ENCODE measurements around the gene SEC24D. TPM values are rescaled to one million over a fixed set of nuclear protein-coding genes. Genes with fewer than 3 reads are reported as not detected.

Gene SEC24D
- total RNA-seq, 1 donor from 2014 or later: 26.0 TPM

DNA sequence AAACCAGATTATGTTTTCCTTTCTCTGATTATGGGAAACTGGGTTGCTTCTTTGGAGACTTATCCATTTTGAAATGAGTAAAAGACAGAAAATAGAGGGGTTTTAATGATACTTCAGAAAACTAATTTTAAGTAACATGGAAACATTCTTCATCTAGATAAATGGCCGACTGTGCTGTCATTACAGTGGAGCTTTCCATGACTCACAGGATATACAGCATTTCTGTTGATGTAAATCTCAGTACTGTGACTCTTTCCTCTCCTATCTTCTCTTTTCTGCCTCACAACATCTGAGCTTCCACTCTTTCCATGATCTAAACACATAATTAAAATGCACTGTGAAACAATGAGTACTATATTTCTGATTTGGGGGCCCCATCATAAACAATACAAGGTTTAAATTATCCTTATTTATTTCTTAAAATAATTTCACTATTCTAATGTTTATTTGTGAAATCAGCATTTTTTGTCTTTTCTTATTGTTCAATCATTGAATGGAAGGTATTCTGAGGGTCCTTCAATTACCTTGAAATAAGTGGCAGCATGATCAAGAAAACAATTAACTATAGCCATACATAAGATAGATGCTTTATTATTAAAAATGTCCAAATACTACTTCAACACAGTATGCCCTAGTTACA lies 19.3 kb downstream of the SEC24D start:
- no peak for TF ChIP-seq CTCF (IDR thresholded peaks at IDR 0.05; ENCODE audit: partially characterized antibody, unreplicated experiment)
- Mint-ChIP-seq H3K9me3 (ENCODE audit: unreplicated experiment) (no peaks in the 10 kb centered on the region), H3K27me3 (ENCODE audit: unreplicated experiment) (no peaks in the 10 kb centered on the region), H3K4me1 (ENCODE audit: low read depth, unreplicated experiment) (peaks cover 39% of the 10 kb centered on the region), H3K36me3 (ENCODE audit: unreplicated experiment) (no peaks in the 10 kb centered on the region), H3K4me3 (ENCODE audit: unreplicated experiment) (no peak overlapping the region), H3K27ac (ENCODE audit: unreplicated experiment) (peak overlapping the region; percentile 86)
- DNase-seq: no peak

- TF ChIP-seq CTCF (IDR thresholded peaks at IDR 0.05; ENCODE audit: partially characterized antibody, unreplicated experiment): no peak
- peak overlapping the region; percentile 74 for H3K4me3 Mint-ChIP-seq (ENCODE audit: unreplicated experiment)
- peaks cover 46% of the 10 kb centered on the region for H3K4me1 Mint-ChIP-seq (ENCODE audit: low read depth, unreplicated experiment)
- H3K9me3 Mint-ChIP-seq (ENCODE audit: unreplicated experiment): no peaks in the 10 kb centered on the region
- peak; percentile 54 for DNase-seq
- no peaks in the 10 kb centered on the region for H3K36me3 Mint-ChIP-seq (ENCODE audit: unreplicated experiment)
- peak overlapping the region; percentile 94 for H3K27ac Mint-ChIP-seq (ENCODE audit: unreplicated experiment)
- H3K27me3 Mint-ChIP-seq (ENCODE audit: unreplicated experiment): no peaks in the 10 kb centered on the region
These were observed 21.0 kb downstream of the SEC24D start for GRCh38 chr4:118814891-118815290.

DNA sequence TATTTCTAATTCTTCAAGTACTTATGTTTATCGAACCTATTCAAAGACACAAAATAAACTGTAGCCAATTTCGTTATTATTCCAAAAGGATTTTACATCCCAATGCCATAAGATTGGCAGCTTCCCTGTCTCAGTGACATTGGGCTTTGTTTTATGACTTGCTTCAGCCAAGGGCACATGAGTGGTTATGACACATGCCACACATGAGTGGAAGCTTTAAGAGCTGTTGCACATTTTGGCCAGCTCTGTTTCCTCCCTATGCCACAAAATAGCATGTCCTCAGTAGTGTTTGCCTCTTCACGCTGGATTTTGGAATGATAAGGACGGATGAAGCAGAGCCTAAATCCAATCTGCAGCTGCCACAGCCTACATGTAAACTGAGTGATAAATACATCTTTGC lies 21.9 kb downstream of the SEC24D start:
- peaks cover 2% of the 10 kb centered on the region for H3K9me3 Mint-ChIP-seq (ENCODE audit: unreplicated experiment)
- H3K27me3 Mint-ChIP-seq (ENCODE audit: unreplicated experiment): no peaks in the 10 kb centered on the region
- H3K36me3 Mint-ChIP-seq (ENCODE audit: unreplicated experiment): no peaks in the 10 kb centered on the region
- H3K4me1 Mint-ChIP-seq (ENCODE audit: low read depth, unreplicated experiment): peaks cover 50% of the 10 kb centered on the region
- peak overlapping the region; percentile 94 for H3K27ac Mint-ChIP-seq (ENCODE audit: unreplicated experiment)
- no peak for TF ChIP-seq CTCF (IDR thresholded peaks at IDR 0.05; ENCODE audit: partially characterized antibody, unreplicated experiment)
- DNase-seq: no peak
- no peak overlapping the region for H3K4me3 Mint-ChIP-seq (ENCODE audit: unreplicated experiment)

DNA sequence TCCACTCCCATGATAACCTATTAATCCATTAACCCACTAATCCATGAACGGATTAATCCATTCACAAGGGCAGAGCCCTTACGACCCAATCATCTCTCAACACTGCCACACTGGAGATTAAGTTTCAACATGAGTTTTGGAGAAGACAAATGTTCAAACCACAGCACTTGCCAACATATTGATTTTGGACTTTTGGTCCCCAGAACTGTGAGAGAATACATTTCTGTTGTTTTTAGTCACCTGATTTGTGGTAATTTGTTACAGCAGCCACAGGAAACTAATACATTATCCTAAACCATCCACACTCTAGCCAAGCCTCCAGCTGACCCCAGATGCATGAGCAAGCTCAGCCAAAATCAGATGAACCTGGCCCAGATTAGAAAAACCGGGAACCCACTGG lies 22.4 kb downstream of the SEC24D start:
- no peaks in the 10 kb centered on the region for H3K27me3 Mint-ChIP-seq (ENCODE audit: unreplicated experiment)
- peak overlapping the region; percentile 94 for H3K27ac Mint-ChIP-seq (ENCODE audit: unreplicated experiment)
- peaks cover 50% of the 10 kb centered on the region for H3K4me1 Mint-ChIP-seq (ENCODE audit: low read depth, unreplicated experiment)
- no peaks in the 10 kb centered on the region for H3K36me3 Mint-ChIP-seq (ENCODE audit: unreplicated experiment)
- H3K9me3 Mint-ChIP-seq (ENCODE audit: unreplicated experiment): peaks cover 2% of the 10 kb centered on the region
- no peak overlapping the region for H3K4me3 Mint-ChIP-seq (ENCODE audit: unreplicated experiment)
- DNase-seq: no peak
- no peak for TF ChIP-seq CTCF (IDR thresholded peaks at IDR 0.05; ENCODE audit: partially characterized antibody, unreplicated experiment)

DNA sequence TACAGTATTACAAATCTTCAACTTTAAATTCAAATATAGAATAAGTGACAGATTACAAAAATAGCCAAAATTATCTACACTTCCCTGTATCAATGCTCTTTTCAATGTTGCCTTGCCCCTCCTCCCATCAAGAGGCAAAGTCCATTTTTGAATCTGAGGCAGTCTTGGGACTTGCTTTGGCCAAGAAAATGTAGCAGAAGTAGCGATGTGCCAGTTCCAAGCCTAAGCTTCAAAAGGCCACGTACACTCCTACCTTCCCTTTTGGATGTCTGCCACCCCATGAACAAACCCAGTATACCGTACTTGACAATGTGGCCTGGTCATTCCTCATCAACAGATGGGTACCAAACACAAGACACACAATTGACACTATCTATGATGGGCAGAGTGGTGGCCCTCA lies 24.1 kb downstream of the SEC24D start:
- no peak for TF ChIP-seq CTCF (IDR thresholded peaks at IDR 0.05; ENCODE audit: partially characterized antibody, unreplicated experiment)
- Mint-ChIP-seq H3K27me3 (ENCODE audit: unreplicated experiment) (no peaks in the 10 kb centered on the region), H3K36me3 (ENCODE audit: unreplicated experiment) (no peaks in the 10 kb centered on the region), H3K4me3 (ENCODE audit: unreplicated experiment) (no peak overlapping the region), H3K27ac (ENCODE audit: unreplicated experiment) (no peak overlapping the region), H3K9me3 (ENCODE audit: unreplicated experiment) (peaks cover 2% of the 10 kb centered on the region), H3K4me1 (ENCODE audit: low read depth, unreplicated experiment) (peaks cover 44% of the 10 kb centered on the region)
- no peak for DNase-seq
